ENCODE results near the gene THBS3.

Gene THBS3

GRCh38 chr1:155251566-155251965 is 43.9 kb upstream of the THBS3 start:
- TF ChIP-seq CTCF (IDR thresholded peaks at IDR 0.05), result no peak

GRCh38 chr1:155250633-155251449 is 43.1 kb upstream of the THBS3 start:
- TF ChIP-seq CTCF (IDR thresholded peaks at IDR 0.05), result peak; percentile 100

GRCh38 chr1:155250246-155250632 is 42.5 kb upstream of the THBS3 start:
- TF ChIP-seq CTCF (IDR thresholded peaks at IDR 0.05), result no peak

- no peak for TF ChIP-seq CTCF (IDR thresholded peaks at IDR 0.05)
Measured at GRCh38 chr1:155247667-155248553, 40.2 kb upstream of the THBS3 start.

- no peak for TF ChIP-seq CTCF (IDR thresholded peaks at IDR 0.05)
Measured at GRCh38 chr1:155245163-155245524, 37.4 kb upstream of the THBS3 start.

GRCh38 chr1:155244368-155245162 is 36.9 kb upstream of the THBS3 start:
- no peak for TF ChIP-seq CTCF (IDR thresholded peaks at IDR 0.05)

- no peak for TF ChIP-seq CTCF (IDR thresholded peaks at IDR 0.05)
Measured at GRCh38 chr1:155242805-155243358, 35.2 kb upstream of the THBS3 start.
